ENCODE measurements around the gene STAT3. TPM values are rescaled to one million over a fixed set of nuclear protein-coding genes. Genes with fewer than 3 reads are reported as not detected.

STAT3 gene
- total RNA-seq, 4 donors from 2014 or later, result 214 to 433 (median 280) TPM

GRCh38 chr17:42354956-42355843 is 33.0 kb downstream of the STAT3 start:
- peak; percentile 69 for ATAC-seq (ENCODE audit: low FRiP score)
- DNase-seq (ENCODE audit: low spot score), result no peak
- TF ChIP-seq CTCF (IDR thresholded peaks at IDR 0.05), result no peak

- ATAC-seq (ENCODE audit: low FRiP score), result no peak
- no peak for TF ChIP-seq CTCF (IDR thresholded peaks at IDR 0.05)
- no peak for DNase-seq (ENCODE audit: low spot score)
Observed at GRCh38 chr17:42348104-42348503, 40.1 kb downstream of the STAT3 start.

GRCh38 chr17:42347606-42348005 is 40.6 kb downstream of the STAT3 start:
- TF ChIP-seq CTCF (IDR thresholded peaks at IDR 0.05), result no peak
- DNase-seq (ENCODE audit: low spot score) (no peak), ATAC-seq (ENCODE audit: low FRiP score) (no peak)

GRCh38 chr17:42347198-42347597 is 41.0 kb downstream of the STAT3 start:
- no peak for TF ChIP-seq CTCF (IDR thresholded peaks at IDR 0.05)

GRCh38 chr17:42346481-42346880 is 41.8 kb downstream of the STAT3 start:
- no peak for DNase-seq (ENCODE audit: low spot score)
- ATAC-seq (ENCODE audit: low FRiP score), result no peak
- TF ChIP-seq CTCF (IDR thresholded peaks at IDR 0.05), result no peak

More at GRCh38 chr17:42347198-42347597, 41.0 kb downstream of the STAT3 start:
- DNase-seq (ENCODE audit: low spot score) (no peak), ATAC-seq (ENCODE audit: low FRiP score) (peak; percentile 81)

GRCh38 chr17:42345396-42346073 is 42.7 kb downstream of the STAT3 start:
- no peak for DNase-seq (ENCODE audit: low spot score)
- ATAC-seq (ENCODE audit: low FRiP score), result no peak
- TF ChIP-seq CTCF (IDR thresholded peaks at IDR 0.05), result no peak

Data from omental fat pad (tissue), 4 donors.